Posterior cingulate gyrus (tissue), 11 donors: ENCODE data around the gene RTN4R.
"Not testable (repeated sequence)": the region's sequence is repeated elsewhere in the genome, so short reads cannot be mapped to it uniquely, and the experiment has no call there.

Experiments
- DNase-seq, 10 donors: peaks; one replicate each; pipeline versions ENCODE4 v3.0.0 to v3.0.0-alpha.2; 2020 to 2021; ENCODE audit warnings: mixed read lengths in 3 of 10
- intact Hi-C: fragments of 100-400 bp; cut with DNase I; formaldehyde crosslinking; loops from one replicate; pipeline ENCODE4 v1.15.1; 2023

Gene RTN4R

DNA sequence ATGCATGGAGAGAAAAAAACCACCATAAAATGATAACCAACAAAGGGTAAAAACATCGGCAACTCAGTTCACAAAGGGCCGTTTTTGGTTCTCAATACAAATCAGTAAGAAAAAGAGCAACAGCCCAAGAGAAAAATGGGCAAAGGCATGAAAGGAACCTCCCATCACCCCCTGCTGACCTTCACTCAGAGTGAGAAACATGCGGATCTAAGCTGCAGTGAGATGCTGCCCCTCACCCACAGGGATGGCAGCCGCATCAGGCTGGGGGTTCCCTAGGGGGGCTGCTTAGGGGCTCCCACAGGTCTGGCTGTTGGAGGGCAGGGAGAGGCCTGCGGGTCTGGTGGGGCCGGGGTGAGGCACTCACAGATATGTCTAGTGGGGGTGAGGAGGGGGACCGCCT lies 7.2 kb upstream of the RTN4R start:
- intact Hi-C loops, DNase-seq: not testable (repeated sequence)

DNA sequence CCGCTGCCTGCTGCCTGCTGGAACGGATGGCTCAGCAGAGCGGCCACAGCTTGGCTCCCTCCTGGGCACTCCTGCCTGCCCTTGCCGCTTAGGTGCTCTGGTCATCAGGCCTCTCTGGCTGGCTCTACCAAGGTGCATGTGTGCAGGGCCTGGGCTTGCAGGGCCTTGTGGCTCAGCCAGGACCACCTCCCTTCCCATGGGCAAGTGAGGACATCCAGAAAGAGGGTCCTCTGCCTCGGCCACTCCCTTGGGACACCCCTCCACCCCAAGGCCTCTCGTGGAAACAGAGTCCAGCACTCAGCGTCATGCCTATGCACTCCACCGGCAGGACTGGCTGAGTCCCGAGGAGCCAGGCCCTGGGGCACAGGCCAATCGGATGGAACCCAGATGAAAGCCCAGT lies 6.3 kb upstream of the RTN4R start:
- DNase-seq, intact Hi-C loops: not testable (repeated sequence)

DNA sequence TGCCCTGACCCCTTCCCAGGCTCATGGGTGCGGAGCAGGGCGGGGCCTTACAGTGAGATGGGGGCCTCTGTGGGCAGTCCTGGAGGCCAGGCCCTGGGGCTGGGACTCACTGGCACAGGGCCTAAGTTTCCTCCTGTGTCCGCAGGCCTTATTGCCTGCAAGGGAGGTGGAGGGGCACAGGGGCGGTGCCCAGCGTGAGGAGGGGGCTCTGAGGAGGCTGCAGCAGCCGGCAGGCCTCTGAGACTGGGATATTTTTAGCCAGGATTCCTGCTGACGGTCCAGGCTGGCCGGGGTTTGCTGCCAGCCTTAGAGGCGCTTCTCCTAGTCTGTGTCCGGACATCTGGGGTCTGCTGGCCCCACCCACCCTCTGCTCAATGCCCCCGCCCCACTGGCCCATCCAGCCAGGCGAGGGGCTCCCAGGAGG lies 5.7 kb upstream of the RTN4R start:
- DNase-seq: no peak
- intact Hi-C loops: no loop called here

DNA sequence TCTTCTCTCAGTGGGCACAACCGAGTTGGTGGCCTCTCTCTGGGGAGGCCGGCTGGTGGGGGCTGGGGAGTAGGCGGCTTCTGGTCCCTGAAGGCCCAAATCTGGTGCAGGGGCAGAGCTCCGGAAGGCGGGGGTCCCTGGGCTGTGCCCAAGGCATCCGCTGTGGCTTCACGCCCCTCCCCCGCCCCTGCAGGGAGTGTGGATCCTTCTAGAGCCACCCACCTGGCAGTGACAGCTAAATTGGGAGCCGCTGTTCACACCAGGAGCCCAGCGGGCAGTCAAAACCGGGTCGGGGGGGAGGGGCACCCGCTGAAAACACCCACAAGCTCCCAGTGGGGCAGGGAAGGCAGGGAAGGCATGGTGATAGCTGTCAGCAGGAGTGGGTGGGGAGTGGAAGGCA lies 4.6 kb upstream of the RTN4R start:
- intact Hi-C loops: no loop called here
- peak in 1 of 10 donors; percentile 83 for DNase-seq

DNA sequence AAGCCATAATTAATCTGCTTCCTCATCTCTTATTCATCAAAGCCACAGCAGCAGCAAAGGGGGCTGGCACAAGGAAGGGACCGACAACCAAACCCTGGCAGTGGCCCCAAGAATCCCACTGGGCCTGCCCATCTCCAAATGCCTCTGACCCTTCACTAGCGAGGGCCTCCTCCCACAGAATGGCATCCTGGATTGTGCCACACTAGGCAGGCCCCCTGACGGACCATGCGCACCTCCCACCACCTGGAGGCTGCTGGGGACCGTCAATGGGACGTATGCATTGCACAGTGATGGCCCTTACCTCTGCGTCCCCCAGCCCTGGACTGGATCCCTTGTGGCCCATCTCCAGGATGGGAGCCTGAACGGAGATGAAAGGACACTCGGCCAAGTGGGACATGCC lies 4.1 kb upstream of the RTN4R start:
- no peak for DNase-seq
- intact Hi-C loops: no loop called here

GRCh38 chr22:20271114-20271994 lies 3.2 kb upstream of the RTN4R start:
- intact Hi-C loops: no loop called here
- no peak for DNase-seq

DNA sequence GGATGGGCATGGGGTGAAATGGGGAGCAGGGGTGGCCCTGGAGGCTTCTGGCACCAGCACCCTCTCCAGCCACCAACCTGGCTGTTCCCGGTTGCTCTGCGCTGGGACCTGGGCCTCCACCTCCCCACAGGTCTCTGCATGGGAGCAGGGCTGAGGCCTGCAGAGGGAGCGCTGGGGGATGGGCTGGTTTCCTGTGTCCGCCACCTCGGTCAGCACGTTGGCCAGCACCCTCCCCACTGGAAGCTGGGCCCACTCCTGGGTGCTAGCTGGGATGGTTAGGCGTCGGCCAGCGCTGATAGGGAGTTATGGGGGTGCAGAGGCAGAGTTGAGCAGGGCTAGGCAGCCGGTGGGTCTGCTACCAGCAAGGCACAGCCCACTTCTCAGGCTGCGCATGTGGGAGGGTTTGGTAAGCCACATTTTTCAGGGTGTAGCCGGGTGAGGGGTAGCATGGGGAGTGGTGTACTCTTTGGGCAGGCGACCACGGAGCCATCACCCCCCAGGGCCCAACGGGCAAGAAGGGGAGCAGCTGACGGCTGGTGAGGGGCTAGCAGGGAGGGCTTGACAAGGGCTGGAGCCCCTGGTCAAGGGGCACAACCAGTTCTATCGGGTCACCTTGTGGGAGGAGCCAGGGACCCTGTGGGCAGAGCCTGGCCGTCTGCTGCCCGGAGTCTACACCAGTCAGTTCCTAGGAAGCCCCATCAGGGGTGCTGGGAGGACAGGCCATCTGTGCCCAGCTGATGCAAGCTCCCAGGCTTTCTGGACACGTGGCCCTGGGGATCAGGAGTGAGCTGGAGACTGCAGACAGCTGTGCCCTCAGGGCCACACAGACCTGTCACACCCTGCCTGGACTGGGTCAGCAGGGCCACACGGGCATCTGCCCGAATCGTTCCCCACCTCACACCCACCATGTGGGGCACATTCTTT lies 2.3 kb upstream of the RTN4R start:
- intact Hi-C loops, DNase-seq: not testable (repeated sequence)

- not testable (repeated sequence) for DNase-seq
- intact Hi-C loops: loop anchor here (2.0 kb wide), 1 partner anchor 113 kb away; no protein-coding TSS in a partner anchor
Measured at GRCh38 chr22:20269673-20270072, 1.6 kb upstream of the RTN4R start.

DNA sequence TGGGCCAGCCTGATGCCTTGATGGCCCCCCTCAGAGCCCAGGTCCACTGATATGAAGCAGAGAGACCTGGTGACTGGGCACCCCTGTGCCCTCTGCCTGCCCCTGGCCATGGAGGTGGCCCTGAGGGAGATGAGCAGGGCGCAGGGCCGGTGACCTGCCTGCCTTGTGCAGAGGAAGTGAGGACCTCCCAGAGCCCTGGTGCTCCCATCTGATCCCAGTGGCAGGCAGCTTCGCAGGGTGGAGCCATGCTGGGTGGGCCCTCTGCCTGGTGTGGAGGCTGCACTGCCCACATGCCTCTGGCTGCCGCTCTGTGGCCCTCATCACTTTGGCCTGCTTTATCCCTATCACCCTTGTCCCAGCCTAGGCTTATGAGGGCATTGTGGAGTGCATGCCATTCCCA lies 1.1 kb upstream of the RTN4R start:
- not testable (repeated sequence) for DNase-seq
- intact Hi-C loops: loop anchor here (2.0 kb wide), 1 partner anchor 112 kb away; no protein-coding TSS in a partner anchor

DNA sequence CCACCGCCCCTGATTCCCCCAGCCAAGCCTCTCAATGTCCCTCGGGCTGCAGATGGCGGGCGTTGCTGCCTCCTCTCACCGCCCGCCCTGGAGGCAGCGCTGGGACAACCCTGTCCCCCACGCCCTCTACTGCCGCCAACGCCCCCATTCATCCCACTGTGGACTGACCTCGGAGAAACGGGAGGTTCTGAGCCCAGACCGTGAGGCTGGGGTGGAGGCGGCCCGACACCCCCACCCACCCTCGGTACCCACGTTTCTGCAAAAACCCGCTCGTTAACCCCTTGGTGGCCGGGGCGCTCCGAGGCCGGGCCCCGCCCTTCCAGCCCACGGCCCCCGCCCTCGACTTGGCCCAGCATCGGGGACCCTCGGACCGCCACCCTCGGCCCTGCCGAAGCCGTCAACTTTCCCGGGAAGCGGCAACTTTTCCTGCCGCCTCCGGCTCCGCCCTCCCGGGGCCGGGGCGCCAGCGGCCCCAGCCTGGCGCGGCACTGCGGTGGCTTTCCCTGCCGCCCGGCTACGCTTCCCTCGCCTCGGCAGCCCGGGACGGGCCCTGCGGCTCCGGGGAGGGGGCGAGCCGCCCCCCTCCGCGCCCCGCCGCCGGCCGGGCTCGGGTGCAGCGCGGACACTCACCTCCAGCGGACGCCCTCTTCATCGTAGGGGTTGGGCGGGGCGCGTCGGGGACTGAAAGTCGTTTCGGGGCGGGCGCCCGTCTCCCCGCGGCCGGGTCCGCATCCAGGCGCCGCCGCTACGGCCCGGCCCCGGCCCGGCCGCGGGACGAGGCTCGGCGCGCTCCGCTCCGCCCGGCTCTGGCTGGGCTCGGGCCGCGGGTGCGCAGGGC lies 458 bp downstream of the RTN4R start:
- no peak for DNase-seq
- intact Hi-C loops: loop anchor here (2.0 kb wide), 1 partner anchor 111 kb away; no protein-coding TSS in a partner anchor

DNA sequence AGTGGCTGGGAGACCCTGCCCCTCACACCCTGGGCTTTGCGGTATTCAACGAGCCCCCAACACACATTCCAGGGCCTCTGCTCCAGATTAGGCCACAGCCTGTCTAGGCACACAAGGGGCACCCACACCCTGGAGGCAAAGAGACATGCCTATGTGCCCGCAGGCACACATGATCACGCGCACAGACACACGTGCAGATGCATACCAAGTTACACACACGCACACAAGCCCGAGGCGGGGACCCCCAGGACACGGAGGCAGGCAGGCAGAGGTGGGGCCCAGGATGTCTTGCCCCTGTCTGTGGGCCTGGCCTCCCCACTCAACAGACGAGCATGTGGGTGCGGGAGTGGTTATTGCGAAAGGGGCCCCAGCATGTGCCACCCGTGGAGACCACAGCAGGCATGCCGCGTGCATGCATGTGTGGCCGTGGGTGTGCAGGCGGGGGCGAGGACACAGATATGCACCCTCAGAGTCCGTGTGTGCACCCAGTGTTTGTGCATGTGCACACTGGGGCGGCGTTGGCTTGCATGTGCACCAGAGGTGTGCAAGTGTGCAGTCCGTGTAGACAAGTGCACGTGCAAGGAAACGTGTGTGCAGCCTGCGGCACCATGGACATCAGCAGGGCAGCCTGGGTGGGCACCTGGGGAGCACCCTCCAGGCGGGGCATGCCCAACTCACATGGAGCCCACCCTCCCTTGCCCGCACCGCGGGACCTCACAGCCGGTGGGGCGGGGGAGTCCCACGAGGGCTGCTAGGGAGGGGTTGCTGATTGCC lies 1.3 kb downstream of the RTN4R start:
- intact Hi-C loops, DNase-seq: not testable (repeated sequence)

DNA sequence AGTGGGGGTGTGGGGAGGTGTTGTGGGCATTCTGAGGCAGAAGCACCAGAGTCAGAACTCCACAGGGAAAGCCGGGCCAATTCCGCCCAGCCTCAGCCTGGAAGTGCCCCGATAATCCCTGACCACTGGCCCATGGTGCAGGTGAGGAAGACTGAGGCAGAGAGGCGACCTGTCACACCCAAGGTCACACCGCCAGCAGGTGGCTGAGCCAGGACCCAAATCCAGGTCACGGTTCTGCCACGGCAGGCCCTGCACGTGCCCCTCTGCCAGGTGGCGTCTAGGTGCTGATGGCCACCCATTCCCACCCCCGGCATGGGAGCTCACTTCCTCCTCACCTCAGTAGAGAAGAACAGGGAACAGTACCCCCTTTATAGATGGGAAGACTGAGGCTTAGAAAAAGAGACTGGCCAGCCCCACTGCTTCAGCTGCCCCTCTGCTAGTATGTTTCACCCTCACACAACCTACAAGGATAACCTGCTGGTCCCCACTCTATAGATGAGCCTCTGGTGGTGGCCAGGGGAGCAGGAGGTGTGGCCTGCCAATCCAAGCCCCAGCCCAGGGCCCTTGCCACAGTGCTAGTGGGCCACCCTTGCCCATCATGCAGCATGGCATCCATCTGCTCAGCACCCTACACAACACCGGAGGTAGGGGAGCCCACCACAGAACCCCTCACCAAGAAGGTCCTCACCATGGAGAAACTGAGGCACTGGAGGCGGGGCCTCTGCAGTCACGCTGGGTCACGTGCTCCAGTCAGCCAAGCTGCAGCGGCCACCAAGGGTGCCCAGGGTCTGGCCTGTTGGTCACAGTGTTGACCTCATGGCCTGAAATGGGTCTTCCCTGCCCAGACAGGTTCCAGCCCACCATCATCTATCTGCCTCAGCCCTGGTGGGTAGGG lies 2.1 kb downstream of the RTN4R start:
- DNase-seq, intact Hi-C loops: not testable (repeated sequence)

DNA sequence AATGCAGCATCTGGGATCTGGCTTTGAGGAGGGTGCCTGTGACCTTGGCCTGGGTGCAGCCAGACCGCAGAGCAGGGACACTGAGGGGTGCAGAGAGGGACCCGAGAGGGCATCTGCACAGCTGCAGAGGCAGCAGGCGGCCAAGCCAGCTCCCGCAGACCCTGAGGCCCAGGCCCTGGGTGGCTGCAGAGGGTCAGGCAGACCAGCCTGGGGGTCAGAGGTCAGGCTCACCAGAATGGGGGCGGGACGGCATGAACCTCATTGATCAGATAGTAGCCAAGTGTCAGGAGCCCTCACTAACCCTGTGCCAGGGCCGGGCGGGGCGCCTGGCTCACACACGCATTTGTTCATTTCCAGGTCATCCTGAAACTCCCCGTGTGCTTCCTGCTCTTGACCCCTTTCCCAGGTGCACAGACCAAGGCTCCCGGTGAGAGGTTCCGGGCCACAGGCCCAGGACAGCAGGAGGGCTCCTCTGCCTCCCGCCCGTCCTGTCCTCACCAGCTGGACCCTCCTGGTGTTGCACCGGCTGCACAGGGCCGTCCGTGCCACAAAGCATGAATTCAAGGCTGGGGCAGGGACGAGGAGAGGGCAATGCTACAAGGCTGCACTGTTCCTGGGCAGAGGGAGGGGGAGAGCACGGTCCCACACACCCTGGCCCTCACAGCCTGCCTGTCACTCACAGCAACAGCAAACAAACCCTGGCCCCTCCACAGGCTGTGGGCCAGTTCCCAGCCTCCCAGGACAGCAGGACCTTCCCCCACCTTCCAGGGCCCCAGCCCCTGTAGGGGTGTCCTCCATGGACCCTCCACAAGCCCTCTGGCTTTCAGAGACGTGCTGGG lies 3.3 kb downstream of the RTN4R start:
- peak in 3 of 10 donors; percentile 56 to 93 (median 65) for DNase-seq

DNA sequence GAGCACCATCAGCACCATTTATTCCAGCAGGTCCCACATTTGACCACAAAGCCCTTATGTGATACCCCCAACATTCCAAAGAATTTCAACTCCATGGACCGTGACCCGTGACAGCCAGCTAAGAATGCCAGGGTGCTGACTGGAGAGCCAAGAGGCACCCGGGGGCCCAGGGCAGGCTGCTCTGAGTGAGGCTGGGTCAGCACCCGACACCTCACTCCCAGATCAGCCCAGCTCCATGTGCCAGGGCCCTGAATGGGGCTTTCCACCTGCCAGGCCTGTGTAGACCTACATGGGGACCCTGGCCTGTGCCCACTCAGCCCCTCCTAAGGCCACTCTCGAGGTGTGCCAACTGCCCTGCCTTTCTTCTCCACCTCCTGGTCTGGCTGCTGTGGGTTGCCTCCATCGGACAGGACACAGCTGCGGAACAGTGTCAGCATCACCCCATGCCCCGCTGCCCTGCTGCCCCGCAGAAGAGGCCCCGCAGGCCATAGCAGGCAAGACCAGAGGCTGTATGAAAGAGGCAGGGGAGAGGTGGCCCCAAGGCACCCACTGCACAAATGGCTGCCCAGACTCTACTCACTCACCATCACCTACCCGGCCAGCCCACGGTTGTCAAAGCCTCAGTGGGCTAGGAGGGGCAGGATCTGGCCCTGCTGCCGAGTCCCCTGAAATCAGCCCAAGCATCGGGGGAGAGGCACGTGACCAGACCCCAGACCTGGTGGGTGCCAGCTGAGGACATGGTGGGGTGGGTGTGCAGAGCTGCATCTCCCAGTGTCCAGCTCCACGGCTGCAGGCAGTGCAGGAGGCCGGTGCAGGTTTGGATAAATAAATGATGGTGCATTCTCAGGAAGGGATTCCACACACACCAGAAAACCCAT lies 4.5 kb downstream of the RTN4R start:
- DNase-seq, intact Hi-C loops: not testable (repeated sequence)

More for the DNA sequence above, 3.3 kb downstream of the RTN4R start:
- intact Hi-C loops: no loop called here

- intact Hi-C loops: no loop called here
- no peak for DNase-seq
Measured at GRCh38 chr22:20262582-20263147, 5.5 kb downstream of the RTN4R start.
